HCT116 (cell line): Measurements from ENCODE around the gene NFE2. TPM values are rescaled to one million over a fixed set of nuclear protein-coding genes. Genes with fewer than 3 reads are reported as not detected.

Experiments used
- ATAC-seq: fragments of 200-7000 bp; cut with Tn5 transposase; 2 replicates; pipeline ENCODE4 v1.9.1; 2020; ENCODE audit warnings: mild to moderate bottlenecking, moderate library complexity
- BruUV-seq: library from RNA; stranded (reverse); fragments of 400-500 nt; replicated peaks from 2 replicates; lab custom pipeline; 2021; lab: Mats Ljungman, UMichigan
- CTCF ChIA-PET: fragments of 300-600 bp; sonication (Branson Sonifier 250); formaldehyde crosslinking; loops from one replicate; lab custom pipeline; 2021; ENCODE audit warnings: antibody characterized with exemption; lab: Charles Lee
- POLR2A ChIA-PET: fragments of 300-600, 350-600 bp; sonication (Branson Sonifier 250); formaldehyde crosslinking; loops from one replicate; lab custom pipeline; 2021; ENCODE audit warnings: antibody characterized with exemption; lab: Charles Lee
- RAD21 ChIA-PET, 2 experiments: fragments of 300-600 bp; sonication (Branson Sonifier 250); formaldehyde crosslinking; loops; one replicate each; lab custom pipeline; 2023; ENCODE audit warnings: low total read pairs in 2 of 2; ENCODE audit not compliant: uncharacterized antibody in 2 of 2, unreplicated experiment in 2 of 2, low non-redundant PET in 1 of 2; lab: Charles Lee
- DNase-seq: peaks from one replicate; pipeline ENCODE4 v3.0.0-alpha.2; 2010; ENCODE audit warnings: low read depth, low spot score
- H2AFZ ChIP-seq: fragments of 200-600 bp; shearing (Covaris generic), sonication (generic); 2 replicates; pipeline ENCODE4 v1.6.1; 2017; ENCODE audit warnings: low read depth, mixed run types, mixed read lengths, antibody characterized with exemption, low read length; ENCODE audit not compliant: poor library complexity, severe bottlenecking
- H3K27ac ChIP-seq: 2 replicates; pipeline ENCODE4 v1.5.1; 2012; ENCODE audit warnings: low read depth, low read length
- H3K27me3 ChIP-seq: fragments of 200-600 bp; sonication (generic); 2 replicates; pipeline ENCODE4 v1.6.1; 2016; ENCODE audit warnings: mixed run types, low read length, mixed read lengths; ENCODE audit not compliant: insufficient read depth
- H3K36me3 ChIP-seq, 2 experiments: fragments of 200-500 bp in 1 of 2; fragments of 200-600 bp in 1 of 2; sonication (Bioruptor generic) in 1 of 2; sonication (generic) in 1 of 2; 2 replicates each; pipeline versions ENCODE4 v1.5.1 to v1.6.1; 2014 to 2016; ENCODE audit warnings: low read length in 2 of 2, inconsistent platforms in 1 of 2, mixed read lengths in 1 of 2, mixed run types in 1 of 2; ENCODE audit not compliant: insufficient read depth in 2 of 2, control insufficient read depth in 1 of 2
- H3K4me1 ChIP-seq, 2 experiments: fragments of 200-600 bp in 1 of 2; sonication (generic) in 1 of 2; 2 replicates each; pipeline versions ENCODE4 v1.5.1 to v1.6.1; 2012 to 2017; ENCODE audit warnings: low read length in 2 of 2, inconsistent platforms in 1 of 2, mild to moderate bottlenecking in 1 of 2, mixed read lengths in 1 of 2, mixed run types in 1 of 2, moderate library complexity in 1 of 2; ENCODE audit not compliant: insufficient read depth in 2 of 2, control insufficient read depth in 1 of 2
- H3K4me2 ChIP-seq: fragments of 200-600 bp; sonication (generic); 2 replicates; pipeline ENCODE4 v1.6.1; 2017; ENCODE audit warnings: mixed run types, low read length, mixed read lengths
- H3K4me3 ChIP-seq, 2 experiments: fragments of 200-600 bp in 1 of 2; sonication (generic) in 1 of 2; replicated peaks in 1 of 2; 2 replicates each; pipeline ENCODE4 v1.5.1; 2011 to 2016; ENCODE audit warnings: low read length in 2 of 2, control low read depth in 1 of 2, low read depth in 1 of 2, mild to moderate bottlenecking in 1 of 2, mixed read lengths in 1 of 2, mixed run types in 1 of 2
- H3K79me2 ChIP-seq: fragments of 200-600 bp; sonication (generic); 2 replicates; pipeline ENCODE4 v1.6.1; 2017; ENCODE audit warnings: mild to moderate bottlenecking, mixed run types, low read length, moderate library complexity, mixed read lengths; ENCODE audit not compliant: insufficient read depth
- H3K9ac ChIP-seq: fragments of 200-600 bp; sonication (generic); 2 replicates; pipeline ENCODE4 v1.6.1; 2016; ENCODE audit warnings: low read length, mixed read lengths
- H3K9me2 ChIP-seq: fragments of 200-600 bp; sonication (generic), shearing (Covaris generic); 2 replicates; pipeline ENCODE4 v1.6.1; 2017; ENCODE audit warnings: mixed run types, mild to moderate bottlenecking, moderate library complexity; ENCODE audit not compliant: insufficient read depth
- H3K9me3 ChIP-seq, 2 experiments: fragments of 200-500 bp in 1 of 2; fragments of 200-600 bp in 1 of 2; sonication (Bioruptor generic) in 1 of 2; sonication (generic) in 1 of 2; 2 replicates each; pipeline ENCODE4 v1.6.1; 2014 to 2017; ENCODE audit warnings: low read length in 2 of 2, mixed read lengths in 2 of 2, inconsistent platforms in 1 of 2, low read depth in 1 of 2, mild to moderate bottlenecking in 1 of 2, mixed run types in 1 of 2, moderate library complexity in 1 of 2; ENCODE audit not compliant: control insufficient read depth in 1 of 2, insufficient read depth in 1 of 2
- H4K20me1 ChIP-seq: fragments of 200-600 bp; sonication (generic), shearing (Covaris generic); 2 replicates; pipeline ENCODE4 v1.6.1; 2017; ENCODE audit warnings: mixed run types, mild to moderate bottlenecking, moderate library complexity; ENCODE audit not compliant: insufficient read depth
- CEBPB ChIP-seq: IDR thresholded peaks from 2 replicates; pipeline ENCODE4 v1.6.1; 2012; ENCODE audit warnings: low read depth
- CTCF ChIP-seq, 3 experiments: fragments of 200-600 bp in 1 of 3; sonication (generic) in 1 of 3; IDR thresholded peaks in 2 of 3; conservative IDR thresholded peaks in 1 of 3; 2 replicates each; pipeline ENCODE4 v1.5.1; 2012 to 2017; ENCODE audit warnings: low read depth in 2 of 3, low read length in 2 of 3, antibody characterized with exemption in 1 of 3, borderline replicate concordance in 1 of 3, control low read depth in 1 of 3, mild to moderate bottlenecking in 1 of 3, mixed read lengths in 1 of 3, mixed run types in 1 of 3, moderate library complexity in 1 of 3; ENCODE audit not compliant: insufficient read depth in 1 of 3
- ELF1 ChIP-seq: IDR thresholded peaks from 2 replicates; pipeline ENCODE4 v1.6.1; 2012; ENCODE audit warnings: low read depth, borderline replicate concordance
- FOSL1 ChIP-seq: IDR thresholded peaks from 2 replicates; pipeline ENCODE4 v1.6.1; 2012; ENCODE audit warnings: low read depth
- JUND ChIP-seq: IDR thresholded peaks from 2 replicates; pipeline ENCODE4 v1.6.1; 2012
- RAD21 ChIP-seq: IDR thresholded peaks from 2 replicates; pipeline ENCODE4 v1.6.1; 2012; ENCODE audit warnings: low read depth, mild to moderate bottlenecking
- SP1 ChIP-seq: IDR thresholded peaks from 2 replicates; pipeline ENCODE4 v1.6.1; 2012; ENCODE audit warnings: low read depth
- SRF ChIP-seq: IDR thresholded peaks from 2 replicates; pipeline ENCODE4 v1.6.1; 2012; ENCODE audit warnings: low read depth
- intact Hi-C: fragments of 100-400 bp; cut with micrococcal nuclease; formaldehyde crosslinking; loops from 2 replicates; pipeline ENCODE4 v1.10.0; 2022
- total RNA-seq: library from RNA; stranded (reverse); gene quantifications from one replicate; pipeline ENCODE4 v1.2.1, GENCODE V29; 2021; ENCODE audit not compliant: unreplicated experiment
- TF ChIP-seq, protein P1 (sequence below): IDR thresholded peaks from 2 replicates; pipeline ENCODE4 v1.6.1; 2012

The NFE2 gene
- total RNA-seq, 1 experiment from 2014 or later = 1.3 TPM

DNA sequence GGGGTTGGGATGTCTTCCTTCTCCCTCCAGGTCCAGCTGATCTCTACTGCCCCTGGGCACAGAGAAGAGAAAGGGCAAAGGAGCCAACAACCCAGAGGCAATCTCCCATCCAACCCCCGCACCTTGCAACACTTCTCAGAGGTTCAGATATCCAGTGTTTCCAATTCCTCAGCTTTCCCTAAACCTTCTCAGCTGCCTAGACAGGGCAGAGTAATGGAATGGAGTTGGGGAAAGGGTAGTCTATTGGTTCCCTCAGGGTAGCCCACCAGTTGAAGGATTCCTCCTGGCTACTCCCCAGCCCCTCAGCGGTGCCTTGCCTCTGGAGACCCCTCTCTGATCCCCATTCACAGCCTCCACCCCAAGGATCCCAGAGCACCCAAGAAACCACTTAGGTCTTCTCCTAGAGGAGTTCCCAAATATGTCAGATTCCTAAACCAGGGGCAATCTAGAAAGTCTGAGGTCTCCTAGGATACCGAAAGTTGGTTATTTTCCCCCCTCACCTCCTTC lies 537 bp downstream of the NFE2 start:
- H3K36me3 ChIP-seq = no peaks in the 10 kb centered on the region
- intact Hi-C loops = no loop called here
- peak overlapping the region; percentile 56 for H3K9ac ChIP-seq
- peak; percentile 3; the same call in 1 of the 2 replicates for ATAC-seq
- BruUV-seq = TSS peak; percentile 54
- H2AFZ ChIP-seq = peak overlapping the region; percentile 94
- ChIA-PET RAD21 (no interaction called here), CTCF (interaction anchor here (0.7 to 3.2 kb wide), 4 partner anchors 8 to 99 kb away, joined by 3 to 20 read pairs (median 4); partner anchors contain the start of gene COPZ1), POLR2A (interaction anchor here (0.9 to 2.2 kb wide), 3 partner anchors 11 to 25 kb away, joined by 3 to 10 read pairs (median 4); partner anchors contain the start of genes CBX5, COPZ1 and HNRNPA1)
- no peaks in the 10 kb centered on the region for H4K20me1 ChIP-seq
- peak overlapping the region; percentile 87 for H3K4me2 ChIP-seq
- no peaks in the 10 kb centered on the region for H3K9me2 ChIP-seq
- H3K9me3 ChIP-seq = no peaks in the 10 kb centered on the region
- no peaks in the 10 kb centered on the region for H3K79me2 ChIP-seq
- no peak overlapping the region; the same call in 1 of the 2 replicates for H3K27ac ChIP-seq
- no peak for TF ChIP-seq JUND
- no peak for TF ChIP-seq SRF
- TF ChIP-seq FOSL1 = no peak
- no peak for TF ChIP-seq SP1
- TF ChIP-seq RAD21 = no peak
- TF ChIP-seq CEBPB = no peak
- TF ChIP-seq, protein P1, sequence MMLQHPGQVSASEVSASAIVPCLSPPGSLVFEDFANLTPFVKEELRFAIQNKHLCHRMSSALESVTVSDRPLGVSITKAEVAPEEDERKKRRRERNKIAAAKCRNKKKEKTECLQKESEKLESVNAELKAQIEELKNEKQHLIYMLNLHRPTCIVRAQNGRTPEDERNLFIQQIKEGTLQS = no peak
- TF ChIP-seq ELF1 = no peak
- TF ChIP-seq CTCF (IDR thresholded peaks at IDR 0.05 in 2 of 3, conservative IDR thresholded peaks at IDR 0.05 in 1 of 3; ENCODE audit: borderline replicate concordance in 1 of 3, insufficient read depth in 1 of 3, low read depth in 2 of 3, low read length in 2 of 3) = no peak
- H3K4me1 ChIP-seq = peaks cover 31 to 33% of the 10 kb centered on the region in 2 experiments
- H3K4me3 ChIP-seq = peak overlapping the region; percentile 31 to 55
- DNase-seq = no peak
- H3K27me3 ChIP-seq = peaks cover 12% of the 10 kb centered on the region; the same call in 1 of the 2 replicates
